Right lobe of liver (tissue), 6 donors: ENCODE data around the gene MMP15. TPM values are rescaled to one million over a fixed set of nuclear protein-coding genes. Genes with fewer than 3 reads are reported as not detected.

Experiments used
- ATAC-seq, 4 donors: fragments of 200-7000 bp; cut with Tn5 transposase; one replicate each; pipeline ENCODE4 v1.9.1; 2020; ENCODE audit warnings: mild to moderate bottlenecking in 4 of 4, moderate library complexity in 4 of 4
- DNase-seq, 3 donors: peaks; one replicate each; pipeline ENCODE4 v3.0.0-alpha.2; 2020
- H3K27ac ChIP-seq, 3 donors: fragments of 200-600 bp; one replicate each; pipeline ENCODE4 v1.8.0; 2022
- H3K27me3 ChIP-seq, 2 donors: fragments of 200-600 bp; one replicate each; pipeline ENCODE4 v1.8.0; 2022
- H3K36me3 ChIP-seq, 4 donors: fragments of 200-600 bp; sonication (generic) in 1 of 4; one replicate each; pipeline versions ENCODE4 v1.5.1 to v1.8.0; 2017 to 2022; ENCODE audit warnings: control low read depth in 1 of 4
- H3K4me1 ChIP-seq, 4 donors: fragments of 200-600 bp; sonication (generic) in 1 of 4; one replicate each; pipeline versions ENCODE4 v1.5.1 to v1.8.0; 2017 to 2022; ENCODE audit warnings: control low read depth in 1 of 4
- H3K4me3 ChIP-seq, 3 donors: fragments of 200-600 bp; one replicate each; pipeline ENCODE4 v1.8.0; 2022
- H3K9me3 ChIP-seq, 4 donors: fragments of 200-600 bp; sonication (generic) in 1 of 4; one replicate each; pipeline versions ENCODE4 v1.5.1 to v1.8.0; 2017 to 2022; ENCODE audit warnings: control low read depth in 1 of 4
- CTCF ChIP-seq, 4 donors: fragments of 200-600 bp in 3 of 4; fragments of 450-650 bp in 1 of 4; IDR thresholded peaks; one replicate each; pipeline versions ENCODE4 v1.5.1 to v1.8.0; 2016 to 2022; ENCODE audit warnings: antibody characterized with exemption in 4 of 4, mild to moderate bottlenecking in 2 of 4
- POLR2A ChIP-seq: fragments of 450-650 bp; IDR thresholded peaks from one replicate; pipeline ENCODE4 v1.6.1; 2017; ENCODE audit warnings: antibody characterized with exemption, mild to moderate bottlenecking
- WGBS: methylation state at CpG from one replicate; pipeline ENCODE4 v1.1.6; 2018; ENCODE audit warnings: low coverage, low lambda C conversion rate; ENCODE audit not compliant: insufficient coverage; ENCODE audit errors: missing lambda C conversion rate; 5-methylcytosine and 5-hydroxymethylcytosine counted together
- intact Hi-C, 2 donors: fragments of 100-400 bp; cut with DNase I; formaldehyde crosslinking; loops; one replicate each; pipeline versions ENCODE4 v1.11.2 to v1.14.1; 2022
- total RNA-seq, 6 experiments: library from RNA; depleted of rRNA in 2 of 6; stranded (reverse); fragments of >200 nt in 2 of 6; fragmentation: NEBNext Ultra II Directional in 3 of 6; extraction: Animal tissue kit (Norgen Biotek cat#: 25700) in 3 of 6; gene quantifications; one replicate each; pipeline versions ENCODE4 v1.1.0 to v1.2.4, GENCODE V29; 2016 to 2023
- donor health status: DM: no; HTN: yes; CAD: no.
- donor health status: DM: no; HTN: no; CAD: no.
- donor health status: DM: no; HTN: no; CAD: no.
- donor health status: DM: no; HTN: yes; CAD: no.
- donor health status: DM: no; HTN: yes; CAD: no.

MMP15 gene
- total RNA-seq, 6 experiments from 2014 or later, result 22.3 to 76.0 (median 35.2) TPM

- Histone ChIP-seq H3K4me3 (no peak overlapping the region), H3K9me3 (no peaks in the 10 kb centered on the region), H3K27me3 (no peaks in the 10 kb centered on the region), H3K36me3 (no peaks in the 10 kb centered on the region), H3K4me1 (no peaks in the 10 kb centered on the region), H3K27ac (no peak overlapping the region)
- ATAC-seq (no peak), DNase-seq (no peak)
- no peak for TF ChIP-seq POLR2A
- no peak for TF ChIP-seq CTCF (IDR thresholded peaks at IDR 0.05)
- intact Hi-C loops, result no loop called here
These were observed 56.8 kb downstream of the MMP15 start for GRCh38 chr16:58082381-58082780.

- no peak for DNase-seq
- H3K36me3 ChIP-seq, result no peaks in the 10 kb centered on the region
- H3K4me1 ChIP-seq, result no peaks in the 10 kb centered on the region
- TF ChIP-seq POLR2A, result no peak
- TF ChIP-seq CTCF (IDR thresholded peaks at IDR 0.05), result no peak
- no peak overlapping the region for H3K27ac ChIP-seq
- no peaks in the 10 kb centered on the region for H3K9me3 ChIP-seq
- 67% methylated on average over 3 of the region's 6 CpGs for WGBS
- no peaks in the 10 kb centered on the region for H3K27me3 ChIP-seq
- intact Hi-C loops, result no loop called here
- H3K4me3 ChIP-seq, result no peak overlapping the region
- no peak for ATAC-seq
These were observed 59.1 kb downstream of the MMP15 start for GRCh38 chr16:58084635-58085034.

GRCh38 chr16:58085171-58085570 is 59.6 kb downstream of the MMP15 start:
- intact Hi-C loops, result no loop called here
- Histone ChIP-seq H3K27ac (no peak overlapping the region), H3K36me3 (no peaks in the 10 kb centered on the region), H3K4me1 (no peaks in the 10 kb centered on the region), H3K9me3 (no peaks in the 10 kb centered on the region), H3K27me3 (no peaks in the 10 kb centered on the region), H3K4me3 (no peak overlapping the region)
- TF ChIP-seq POLR2A (no peak), CTCF (IDR thresholded peaks at IDR 0.05) (no peak)
- ATAC-seq (no peak), DNase-seq (no peak)
- 50% methylated on average over 1 of the region's 11 CpGs for WGBS

GRCh38 chr16:58085584-58086251 is 60.2 kb downstream of the MMP15 start:
- ATAC-seq, result no peak

More at GRCh38 chr16:58085584-58086251, 60.2 kb downstream of the MMP15 start:
- intact Hi-C loops, result no loop called here
- WGBS, result 39% methylated on average over 4 of the region's 21 CpGs
- Histone ChIP-seq H3K27me3 (no peaks in the 10 kb centered on the region), H3K4me1 (no peaks in the 10 kb centered on the region), H3K36me3 (no peaks in the 10 kb centered on the region), H3K27ac (no peak overlapping the region), H3K4me3 (no peak overlapping the region), H3K9me3 (no peaks in the 10 kb centered on the region)
- no peak for TF ChIP-seq CTCF (IDR thresholded peaks at IDR 0.05)
- no peak for TF ChIP-seq POLR2A
- DNase-seq, result no peak
